ENCODE data around the gene FKBP2. TPM values are rescaled to one million over a fixed set of nuclear protein-coding genes. Genes with fewer than 3 reads are reported as not detected.

Gene FKBP2
- total RNA-seq (2014; rRNA removed; shearing (Covaris generic)), result 241 and 259 TPM in 2 replicates

- peak; percentile 99 for DNase-seq (ENCODE audit: low spot score)
Observed at GRCh38 chr11:64240435-64241240, at the start of gene FKBP2. FKBP2 (plus strand) TSS chr11:64241095; CDS start chr11:64242388, 1,293 bp downstream.

DNA sequence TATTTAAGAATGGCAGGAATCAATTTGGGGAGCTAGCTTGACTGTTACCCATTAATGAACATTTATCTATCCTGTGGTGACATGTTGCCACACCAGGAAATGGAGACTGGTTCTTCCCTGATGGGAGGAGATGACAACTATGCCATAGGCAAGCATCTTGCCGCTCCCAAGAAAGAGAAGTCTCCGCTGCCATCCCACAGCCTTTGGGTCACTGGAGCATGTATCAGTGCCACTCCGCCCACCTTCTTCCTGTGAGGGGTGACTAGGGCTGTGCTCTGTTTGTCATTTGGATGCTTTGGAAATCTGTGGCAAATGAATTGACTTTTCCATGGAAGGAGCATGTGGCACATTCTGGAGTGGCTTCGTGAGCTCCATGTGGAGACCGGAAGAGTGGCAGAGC is 48.5 kb upstream of the FKBP2 start:
- no peak for DNase-seq (ENCODE audit: low spot score)

GRCh38 chr11:64196626-64197025 is 44.3 kb upstream of the FKBP2 start:
- no peak for DNase-seq (ENCODE audit: low spot score)

GRCh38 chr11:64198511-64198910 is 42.4 kb upstream of the FKBP2 start:
- DNase-seq (ENCODE audit: low spot score), result no peak

DNA sequence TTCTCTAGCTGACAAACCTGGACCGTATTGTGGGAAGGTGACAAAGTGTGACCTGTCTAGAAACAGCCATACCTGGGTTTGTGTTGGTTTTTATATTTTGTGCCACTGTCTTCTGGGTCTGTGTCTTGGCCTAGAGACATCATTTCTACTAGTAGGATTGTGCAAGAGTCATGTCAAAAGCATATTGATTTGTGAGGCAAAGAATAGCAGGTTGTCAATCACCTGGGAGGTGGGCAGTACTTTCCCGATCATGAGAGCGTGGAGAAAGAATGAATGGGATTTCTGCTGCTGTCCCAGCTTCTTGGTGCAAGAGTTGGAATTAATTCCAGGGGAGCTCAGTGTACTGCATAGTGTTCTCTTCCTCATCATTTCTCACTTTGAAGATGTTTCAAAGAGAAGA is 39.4 kb upstream of the FKBP2 start:
- DNase-seq (ENCODE audit: low spot score), result no peak

DNA sequence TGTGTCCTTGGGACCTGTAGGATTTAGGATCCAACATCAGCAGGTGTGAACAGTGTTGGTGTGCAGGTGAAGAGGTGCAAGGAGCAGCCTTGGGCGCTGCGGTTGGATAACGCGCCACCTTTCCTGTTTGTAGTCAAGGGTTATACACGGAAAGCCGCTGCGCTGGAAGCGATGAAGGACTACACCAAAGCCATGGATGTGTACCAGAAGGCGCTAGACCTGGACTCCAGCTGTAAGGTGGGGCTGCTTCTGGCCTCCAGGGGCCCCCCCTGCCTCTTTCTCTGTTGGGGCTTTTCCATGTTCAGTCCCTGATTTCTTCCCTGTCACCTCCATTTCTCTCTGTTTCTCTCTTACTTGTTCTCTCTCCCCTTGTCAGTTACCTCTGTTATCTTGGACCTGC is 37.9 kb upstream of the FKBP2 start:
- no peak for DNase-seq (ENCODE audit: low spot score)

GRCh38 chr11:64203421-64204079 is 37.3 kb upstream of the FKBP2 start:
- DNase-seq (ENCODE audit: low spot score), result no peak

- no peak for DNase-seq (ENCODE audit: low spot score)
Observed at GRCh38 chr11:64204080-64204440, 36.8 kb upstream of the FKBP2 start.

DNA sequence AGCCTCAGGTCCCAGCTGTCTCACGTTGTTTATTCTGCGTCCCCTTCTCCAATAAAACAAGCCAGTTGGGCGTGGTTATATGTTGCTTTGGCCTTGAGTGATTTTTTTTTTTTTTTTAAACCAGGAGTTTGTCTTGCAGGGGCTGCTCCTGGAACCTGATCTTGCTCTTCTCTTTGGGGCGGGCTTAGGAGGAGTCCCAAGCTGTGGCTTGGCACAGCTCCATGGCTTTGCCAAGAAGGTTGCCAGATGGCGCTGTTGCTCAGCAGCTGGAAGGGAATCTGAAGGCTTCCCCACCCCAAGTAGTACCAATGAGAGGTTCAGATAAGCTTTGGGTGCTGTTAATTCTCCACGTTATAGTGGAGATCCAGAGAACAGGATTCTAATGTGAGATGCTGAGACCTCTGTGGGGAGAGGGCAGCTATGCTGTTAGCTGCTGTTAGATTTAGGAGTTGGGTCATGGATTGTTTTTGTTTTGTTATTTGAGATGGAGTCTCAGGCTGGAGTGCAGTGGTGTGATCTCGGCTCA is 36.4 kb upstream of the FKBP2 start:
- peak; percentile 99 for DNase-seq (ENCODE audit: low spot score)

DNA sequence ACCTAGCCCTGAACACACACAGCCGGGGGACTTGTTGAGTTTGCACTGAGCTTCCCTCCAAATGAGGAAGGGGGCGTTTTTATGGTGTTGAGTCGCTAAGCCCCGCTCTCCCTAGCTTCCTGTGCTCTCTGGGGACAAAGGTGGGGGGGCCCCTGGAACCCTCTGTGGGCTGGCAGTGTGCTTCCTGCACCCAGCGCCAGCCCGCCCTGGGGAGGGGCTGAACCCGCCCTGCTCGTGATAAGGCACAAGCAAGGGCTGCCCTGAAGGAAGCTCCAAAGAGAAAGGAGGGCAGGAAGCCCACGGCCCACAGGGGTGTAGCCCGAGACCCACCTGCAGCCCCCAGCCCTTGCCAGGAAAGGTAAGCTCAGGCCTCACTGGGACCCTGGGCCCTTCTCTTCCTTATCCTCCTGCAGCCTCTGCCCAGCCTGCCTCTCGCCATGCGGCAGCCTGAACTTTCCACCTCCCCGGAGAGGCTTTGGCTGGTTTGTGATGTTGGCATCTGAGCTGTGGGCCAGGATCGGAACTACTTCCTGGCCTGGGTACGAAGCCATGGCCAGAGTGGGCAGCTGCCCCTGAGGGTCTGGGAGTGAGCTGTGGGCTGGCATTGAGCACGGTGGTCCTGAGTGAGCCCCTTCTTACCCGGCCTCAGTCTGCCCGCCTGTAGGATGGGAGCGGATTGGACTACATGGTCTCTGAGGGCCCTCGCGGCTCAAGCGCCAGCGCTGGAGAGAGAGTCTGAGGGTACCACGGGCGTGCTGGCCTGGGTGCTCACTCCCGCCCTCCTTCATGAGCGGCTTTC is 34.2 kb upstream of the FKBP2 start, which contains the start of gene FERMT3:
Gene FERMT3, plus strand, starts transcription at position 265 of the 799 bp plus-strand sequence. CDS start 644 bp downstream, outside the sequence.
- DNase-seq (ENCODE audit: low spot score), result peak; percentile 41

GRCh38 chr11:64207256-64208085 is 33.4 kb upstream of the FKBP2 start:
- DNase-seq (ENCODE audit: low spot score), result no peak

GRCh38 chr11:64208086-64208795 is 32.7 kb upstream of the FKBP2 start:
- no peak for DNase-seq (ENCODE audit: low spot score)

- DNase-seq (ENCODE audit: low spot score), result no peak
Observed at GRCh38 chr11:64208796-64209562, 31.9 kb upstream of the FKBP2 start.

- no peak for DNase-seq (ENCODE audit: low spot score)
Observed at GRCh38 chr11:64209563-64209843, 31.4 kb upstream of the FKBP2 start.

DNA sequence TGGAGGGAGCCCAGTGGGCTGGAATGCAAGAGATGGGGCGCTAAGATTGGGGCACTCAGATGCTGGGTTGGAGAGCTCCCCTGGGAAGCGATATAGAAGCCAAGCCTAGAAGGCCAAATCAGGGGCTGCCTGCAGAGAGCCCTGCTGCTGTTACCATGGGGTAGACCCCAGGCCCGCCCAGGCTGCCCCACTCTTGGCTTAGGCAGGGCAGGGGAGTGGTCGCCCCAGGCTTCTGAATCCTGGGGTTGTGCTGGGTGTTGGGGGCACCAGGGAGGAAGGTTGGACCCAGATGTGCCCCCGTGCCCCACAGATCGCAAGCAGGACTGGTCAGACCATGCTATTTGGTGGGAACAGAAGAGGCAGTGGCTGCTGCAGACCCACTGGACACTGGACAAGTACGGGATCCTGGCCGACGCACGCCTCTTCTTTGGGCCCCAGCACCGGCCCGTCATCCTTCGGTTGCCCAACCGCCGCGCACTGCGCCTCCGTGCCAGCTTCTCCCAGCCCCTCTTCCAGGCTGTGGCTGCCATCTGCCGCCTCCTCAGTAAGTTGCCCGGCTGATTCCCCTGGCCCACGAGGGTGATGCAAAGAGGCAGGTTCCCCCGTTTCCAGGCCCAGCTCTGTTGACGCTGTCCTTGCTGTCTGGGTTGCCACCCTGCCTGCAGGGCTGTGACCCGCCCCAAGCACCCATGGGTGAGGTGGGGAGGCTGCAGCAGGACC is 30.4 kb upstream of the FKBP2 start:
- DNase-seq (ENCODE audit: low spot score), result no peak

DNA sequence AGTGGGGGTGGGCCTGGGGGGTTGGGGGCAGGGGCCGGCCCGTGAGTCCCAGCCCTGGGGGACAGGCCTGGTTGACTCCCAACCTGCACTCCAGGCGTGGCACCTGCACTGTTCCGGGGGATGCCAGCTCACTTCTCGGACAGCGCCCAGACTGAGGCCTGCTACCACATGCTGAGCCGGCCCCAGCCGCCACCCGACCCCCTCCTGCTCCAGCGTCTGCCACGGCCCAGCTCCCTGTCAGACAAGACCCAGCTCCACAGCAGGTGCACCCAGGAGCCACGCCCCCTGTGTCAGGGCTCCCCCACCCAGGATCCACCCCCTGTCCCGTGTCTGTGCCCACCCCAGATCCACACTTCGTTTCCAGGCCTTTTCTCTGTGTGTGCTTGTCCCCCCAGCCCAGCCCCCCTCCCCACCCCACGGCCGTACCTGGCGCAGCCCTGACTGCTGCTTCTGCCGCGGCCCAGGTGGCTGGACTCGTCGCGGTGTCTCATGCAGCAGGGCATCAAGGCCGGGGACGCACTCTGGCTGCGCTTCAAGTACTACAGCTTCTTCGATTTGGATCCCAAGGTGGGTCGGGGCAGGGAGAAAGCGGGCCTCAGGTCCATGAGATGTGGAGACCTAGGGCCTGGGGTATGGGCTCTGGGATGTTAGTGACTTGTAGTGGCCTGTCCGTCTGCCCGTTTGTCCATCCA is 29.6 kb upstream of the FKBP2 start:
- DNase-seq (ENCODE audit: low spot score), result no peak

- DNase-seq (ENCODE audit: low spot score), result no peak
Observed at GRCh38 chr11:64216879-64217278, 24.0 kb upstream of the FKBP2 start.

DNA sequence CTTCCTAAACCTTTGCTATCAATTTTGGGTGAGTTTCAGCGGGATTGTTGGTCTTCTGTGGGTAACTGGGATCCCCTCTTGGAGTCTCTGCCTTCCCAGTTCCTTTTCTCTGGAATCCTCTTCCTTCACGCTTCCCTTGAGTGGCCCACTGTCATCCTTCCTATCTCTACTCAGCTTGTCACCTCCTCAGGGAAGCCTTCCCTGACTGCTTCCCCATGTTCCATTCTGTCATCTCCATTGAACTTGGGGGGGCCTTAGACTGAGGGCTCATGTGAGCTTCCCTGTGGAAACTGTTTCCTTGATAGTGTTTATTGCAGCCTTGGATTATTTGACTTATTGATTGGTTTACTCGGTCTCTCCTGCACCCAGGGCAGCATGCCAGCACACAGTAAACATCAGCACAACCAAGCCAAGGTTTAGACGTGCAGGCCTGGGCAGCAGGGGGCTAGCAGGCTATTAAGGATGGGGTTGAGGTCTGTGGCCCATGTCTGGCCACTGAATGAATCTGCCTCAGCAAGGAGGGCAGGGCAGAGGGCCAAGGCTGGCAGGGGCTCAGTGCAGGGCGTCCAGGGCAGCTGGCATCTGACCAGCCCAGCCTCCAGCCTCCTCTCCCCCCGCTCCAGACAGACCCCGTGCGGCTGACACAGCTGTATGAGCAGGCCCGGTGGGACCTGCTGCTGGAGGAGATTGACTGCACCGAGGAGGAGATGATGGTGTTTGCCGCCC is 22.1 kb upstream of the FKBP2 start:
- no peak for DNase-seq (ENCODE audit: low spot score)

All from HT-29 (cell line).